ENCODE results near the gene GNB3. TPM values are rescaled to one million over a fixed set of nuclear protein-coding genes. Genes with fewer than 3 reads are reported as not detected.
A peak's percentile ranks its signal among the peaks of the same experiment; 100 is the strongest.
"Not testable (repeated sequence)": the region's sequence is repeated elsewhere in the genome, so short reads cannot be mapped to it uniquely, and the experiment has no call there.

GNB3 gene
- total RNA-seq, 2 experiments from 2014 or later: 0.50 to 1.1 TPM

DNA sequence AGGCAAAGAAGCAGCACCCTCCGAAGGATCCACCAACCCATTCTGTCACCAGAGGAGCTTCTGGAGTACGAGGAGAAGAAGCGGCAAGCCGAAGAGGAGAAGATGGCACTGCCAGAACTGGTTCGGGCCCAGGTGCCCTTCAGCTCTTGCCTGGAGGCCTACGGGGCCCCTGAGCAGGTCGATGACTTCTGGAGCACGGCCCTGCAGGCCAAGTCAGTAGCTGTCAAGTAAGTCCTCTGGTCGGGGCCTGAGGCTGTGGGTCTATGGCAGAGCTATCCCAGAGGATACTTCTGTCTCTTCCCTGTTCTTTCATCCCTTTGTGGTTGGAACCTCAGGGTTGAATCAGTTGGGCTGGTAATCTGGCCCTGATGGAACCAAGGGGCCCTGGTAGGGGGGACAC, 20.7 kb downstream of the GNB3 start:
- TF ChIP-seq, protein P1, sequence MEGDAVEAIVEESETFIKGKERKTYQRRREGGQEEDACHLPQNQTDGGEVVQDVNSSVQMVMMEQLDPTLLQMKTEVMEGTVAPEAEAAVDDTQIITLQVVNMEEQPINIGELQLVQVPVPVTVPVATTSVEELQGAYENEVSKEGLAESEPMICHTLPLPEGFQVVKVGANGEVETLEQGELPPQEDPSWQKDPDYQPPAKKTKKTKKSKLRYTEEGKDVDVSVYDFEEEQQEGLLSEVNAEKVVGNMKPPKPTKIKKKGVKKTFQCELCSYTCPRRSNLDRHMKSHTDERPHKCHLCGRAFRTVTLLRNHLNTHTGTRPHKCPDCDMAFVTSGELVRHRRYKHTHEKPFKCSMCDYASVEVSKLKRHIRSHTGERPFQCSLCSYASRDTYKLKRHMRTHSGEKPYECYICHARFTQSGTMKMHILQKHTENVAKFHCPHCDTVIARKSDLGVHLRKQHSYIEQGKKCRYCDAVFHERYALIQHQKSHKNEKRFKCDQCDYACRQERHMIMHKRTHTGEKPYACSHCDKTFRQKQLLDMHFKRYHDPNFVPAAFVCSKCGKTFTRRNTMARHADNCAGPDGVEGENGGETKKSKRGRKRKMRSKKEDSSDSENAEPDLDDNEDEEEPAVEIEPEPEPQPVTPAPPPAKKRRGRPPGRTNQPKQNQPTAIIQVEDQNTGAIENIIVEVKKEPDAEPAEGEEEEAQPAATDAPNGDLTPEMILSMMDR (IDR thresholded peaks at IDR 0.05): no peak
- Mint-ChIP-seq H3K36me3 (ENCODE audit: low read depth) (peaks cover 65% of the 10 kb centered on the region), H3K9me3 (no peaks in the 10 kb centered on the region), H3K4me1 (ENCODE audit: low read depth) (peaks cover 10% of the 10 kb centered on the region), H3K27ac (no peak overlapping the region), H3K27me3 (no peaks in the 10 kb centered on the region), H3K4me3 (no peak overlapping the region)
- ATAC-seq (no peak), DNase-seq (no peak)
- CTCF ChIA-PET: interaction anchor here (0.8 to 1.0 kb wide), 3 partner anchors 8 to 12 kb away, joined by 3 to 5 read pairs (median 4); partner anchors contain the start of gene SPSB2
- intact Hi-C loops (cut with micrococcal nuclease): no loop called here
- POLR2A ChIA-PET: interaction anchor here (1.1 to 2.1 kb wide), 3 partner anchors 9 to 61 kb away, joined by 3 to 11 read pairs (median 6); partner anchors contain the start of genes SPSB2 and USP5

DNA sequence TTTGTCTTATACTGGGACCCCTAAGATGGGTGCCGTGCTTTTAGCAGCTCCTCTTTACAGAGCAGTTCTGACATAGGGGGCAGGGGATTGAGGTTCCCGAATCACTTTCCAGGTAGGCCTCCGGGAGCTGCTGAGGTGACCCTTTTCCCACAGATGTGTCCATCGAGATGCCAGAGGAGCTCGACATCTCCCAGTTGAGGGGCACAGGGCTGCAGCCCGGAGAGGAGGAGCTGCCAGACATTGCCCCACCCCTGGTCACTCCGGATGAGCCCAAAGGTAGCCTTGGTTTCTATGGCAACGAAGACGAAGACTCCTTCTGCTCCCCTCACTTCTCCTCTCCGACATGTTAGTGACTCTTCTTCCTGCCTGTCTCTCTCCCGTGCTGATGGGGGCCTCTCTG, 22.3 kb downstream of the GNB3 start:
- POLR2A ChIA-PET: interaction anchor here (0.7 to 13.0 kb wide), 3 partner anchors 10 to 102 kb away, joined by 3 to 218 read pairs (median 9); partner anchors contain the start of genes CDCA3, SPSB2 and USP5
- H3K27ac Mint-ChIP-seq: no peak overlapping the region
- ATAC-seq (no peak), DNase-seq (no peak)
- intact Hi-C loops (cut with micrococcal nuclease): no loop called here
- no peaks in the 10 kb centered on the region for H3K9me3 Mint-ChIP-seq
- no peaks in the 10 kb centered on the region for H3K27me3 Mint-ChIP-seq
- peaks cover 18% of the 10 kb centered on the region for H3K4me1 Mint-ChIP-seq (ENCODE audit: low read depth)
- TF ChIP-seq, protein P1 (IDR thresholded peaks at IDR 0.05): no peak
- H3K36me3 Mint-ChIP-seq (ENCODE audit: low read depth): peaks cover 60% of the 10 kb centered on the region
- CTCF ChIA-PET: interaction anchor here (1.0 to 1.2 kb wide), 2 partner anchors 9 to 11 kb away, joined by 3 read pairs; partner anchors contain the start of gene USP5
- no peak overlapping the region for H3K4me3 Mint-ChIP-seq

DNA sequence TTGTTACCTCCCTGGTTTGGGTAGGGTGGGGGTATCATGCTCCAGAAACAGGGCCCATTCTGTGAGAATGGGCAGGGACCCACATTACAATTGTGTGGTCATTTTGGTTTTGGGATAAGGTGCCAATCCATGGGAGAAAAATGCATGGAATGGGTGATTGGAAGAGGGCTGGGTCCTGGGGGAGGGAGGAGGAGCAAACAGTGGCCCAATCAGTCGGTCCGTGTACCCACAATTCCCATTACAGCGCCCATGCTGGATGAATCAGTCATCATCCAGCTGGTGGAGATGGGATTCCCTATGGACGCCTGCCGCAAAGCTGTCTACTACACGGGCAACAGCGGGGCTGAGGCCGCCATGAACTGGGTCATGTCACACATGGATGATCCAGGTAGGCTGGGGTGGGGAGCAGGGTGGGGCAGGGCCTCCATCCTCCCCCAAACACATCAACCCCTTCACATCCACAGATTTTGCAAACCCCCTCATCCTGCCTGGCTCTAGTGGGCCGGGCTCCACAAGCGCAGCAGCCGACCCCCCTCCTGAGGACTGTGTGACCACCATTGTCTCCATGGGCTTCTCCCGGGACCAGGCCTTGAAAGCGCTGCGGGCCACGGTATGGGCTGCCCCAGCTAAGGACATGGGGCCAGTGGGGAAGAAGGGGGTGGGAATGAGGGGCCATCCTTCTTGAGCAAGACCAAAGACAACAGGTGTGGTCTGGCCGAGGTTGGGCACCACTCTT, 23.0 kb downstream of the GNB3 start:
- CTCF ChIA-PET: interaction anchor here (1.0 to 9.5 kb wide), 2 partner anchors 10 to 11 kb away, joined by 3 to 124 read pairs; partner anchors contain the start of genes CDCA3 and USP5
- H3K4me3 Mint-ChIP-seq: no peak overlapping the region
- H3K36me3 Mint-ChIP-seq (ENCODE audit: low read depth): peaks cover 64% of the 10 kb centered on the region
- TF ChIP-seq, protein P1 (IDR thresholded peaks at IDR 0.05): no peak
- DNase-seq (no peak), ATAC-seq (no peak)
- POLR2A ChIA-PET: interaction anchor here (0.7 to 13.0 kb wide), 4 partner anchors 9 to 103 kb away, joined by 3 to 218 read pairs (median 6); partner anchors contain the start of genes C12orf57, CDCA3, RNU7-1 and SPSB2
- intact Hi-C loops (cut with micrococcal nuclease): no loop called here
- H3K4me1 Mint-ChIP-seq (ENCODE audit: low read depth): peaks cover 20% of the 10 kb centered on the region
- no peak overlapping the region for H3K27ac Mint-ChIP-seq
- H3K27me3 Mint-ChIP-seq: no peaks in the 10 kb centered on the region
- no peaks in the 10 kb centered on the region for H3K9me3 Mint-ChIP-seq

DNA sequence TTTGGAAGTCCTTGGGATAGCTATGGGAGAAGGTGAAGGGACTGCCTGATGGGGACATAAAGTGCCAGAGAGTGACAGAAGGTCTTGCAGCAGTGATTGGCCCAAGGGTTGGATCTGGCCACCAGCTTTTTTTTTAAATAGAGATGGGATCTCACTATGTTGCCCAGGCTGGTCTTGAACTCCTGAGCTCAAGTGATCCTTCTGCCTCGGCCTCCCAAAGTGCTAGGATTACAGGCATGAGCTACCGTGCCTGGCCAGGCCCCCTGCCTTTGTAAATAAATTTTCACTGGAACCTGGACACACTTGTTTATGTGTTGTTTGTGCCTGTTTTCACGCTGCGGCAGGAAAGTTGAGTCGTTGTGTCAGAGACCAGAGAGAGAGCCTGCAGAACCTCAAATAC, 24.6 kb downstream of the GNB3 start:
- intact Hi-C loops (cut with micrococcal nuclease); H3K4me3 Mint-ChIP-seq; DNase-seq; H3K27me3 Mint-ChIP-seq; H3K9me3 Mint-ChIP-seq; ATAC-seq: not testable (repeated sequence)
- peak overlapping the region; percentile 23 for H3K27ac Mint-ChIP-seq
- ChIA-PET CTCF (interaction anchor here (0.7 to 9.5 kb wide), 6 partner anchors 7 to 99 kb away, joined by 3 to 124 read pairs (median 4); partner anchors contain the start of genes CDCA3, PTMS, SPSB2 and USP5), POLR2A (interaction anchor here (0.8 to 13.0 kb wide), 4 partner anchors 9 to 26 kb away, joined by 3 to 218 read pairs (median 4); partner anchors contain the start of genes CDCA3 and USP5)
- peaks cover 35% of the 10 kb centered on the region for H3K4me1 Mint-ChIP-seq (ENCODE audit: low read depth)
- peaks cover 69% of the 10 kb centered on the region for H3K36me3 Mint-ChIP-seq (ENCODE audit: low read depth)

DNA sequence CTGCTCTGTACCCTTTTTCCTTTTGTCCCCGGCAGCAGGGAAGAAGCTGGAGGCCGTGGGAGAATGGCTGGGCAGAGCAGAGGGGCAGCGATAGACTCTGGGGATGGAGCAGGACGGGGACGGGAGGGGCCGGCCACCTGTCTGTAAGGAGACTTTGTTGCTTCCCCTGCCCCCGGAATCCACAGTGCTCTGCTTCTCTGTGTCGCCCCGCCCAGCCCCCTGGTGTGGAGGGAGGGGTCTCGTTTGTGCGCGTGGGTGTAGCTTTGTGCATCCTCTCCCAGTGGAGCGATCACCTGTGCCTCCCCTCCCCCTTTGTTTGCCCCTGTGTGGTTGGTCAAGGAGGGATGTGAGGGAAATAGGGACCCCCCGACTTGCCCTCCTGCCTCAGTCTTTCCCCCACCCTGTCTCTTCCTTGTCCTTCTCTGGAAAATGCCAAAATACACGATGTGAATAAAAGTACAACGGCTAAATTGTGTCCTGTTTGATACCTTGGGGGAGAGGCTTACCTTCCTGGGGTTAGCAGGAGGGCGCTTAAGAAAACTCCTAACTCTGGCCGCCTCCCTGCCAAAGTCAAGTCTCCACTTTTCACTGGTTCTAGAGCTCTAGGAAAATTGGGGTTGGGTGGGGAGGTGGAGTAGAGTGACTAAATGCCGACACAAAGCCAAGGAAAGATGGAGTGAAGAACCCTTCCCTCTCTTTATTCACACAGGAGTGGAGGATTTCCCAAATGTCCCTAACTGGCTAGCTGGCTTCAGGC, 25.6 kb downstream of the GNB3 start:
- H3K4me1 Mint-ChIP-seq (ENCODE audit: low read depth): peaks cover 45% of the 10 kb centered on the region
- H3K9me3 Mint-ChIP-seq: no peaks in the 10 kb centered on the region
- peak overlapping the region; percentile 97 for H3K27ac Mint-ChIP-seq
- ChIA-PET POLR2A (interaction anchor here (0.6 to 13.0 kb wide), 22 partner anchors 8 to 261 kb away, joined by 3 to 218 read pairs (median 4); partner anchors contain the start of genes C12orf57, CDCA3, GNB3 and MLF2), CTCF (interaction anchor here (1.0 to 9.5 kb wide), 6 partner anchors 12 to 100 kb away, joined by 3 to 124 read pairs (median 6); partner anchors contain the start of genes CDCA3, PTMS and USP5)
- intact Hi-C loops (cut with micrococcal nuclease): no loop called here
- no peaks in the 10 kb centered on the region for H3K27me3 Mint-ChIP-seq
- TF ChIP-seq, protein P1 (IDR thresholded peaks at IDR 0.05): no peak
- peaks cover 69% of the 10 kb centered on the region for H3K36me3 Mint-ChIP-seq (ENCODE audit: low read depth)
- H3K4me3 Mint-ChIP-seq: peak overlapping the region; percentile 91
- ATAC-seq: no peak
- DNase-seq: peak; percentile 63

All from activated CD8-positive, alpha-beta T cell treated with anti-CD3 and anti-CD28 coated beads for 36 hours (primary cell).